ENCODE results near the gene SNHG17. TPM values are rescaled to one million over a fixed set of nuclear protein-coding genes. Genes with fewer than 3 reads are reported as not detected.
"Not testable (repeated sequence)": the region's sequence is repeated elsewhere in the genome, so short reads cannot be mapped to it uniquely, and the experiment has no call there.

The SNHG17 gene
- total RNA-seq, 2 donors from 2014 or later = 8.9 to 38.9 TPM

- TF ChIP-seq CTCF (IDR thresholded peaks at IDR 0.05) = no peak
- no peaks in the 10 kb centered on the region for H3K9me3 ChIP-seq
- DNase-seq (ENCODE audit: low spot score) (no peak), ATAC-seq (ENCODE audit: insufficient number of reproducible peaks, low FRiP score, low read depth) (peak; percentile 13)
- no peaks in the 10 kb centered on the region for H3K27me3 ChIP-seq (replicated peaks; ENCODE audit: insufficient read depth)
- no peaks in the 10 kb centered on the region for H3K36me3 ChIP-seq
- H3K4me1 ChIP-seq (ENCODE audit: control insufficient read depth in 1 of 2, low read depth in 2 of 2) = peaks cover 14 to 28% of the 10 kb centered on the region in 2 donors
- H3K27ac ChIP-seq = peak overlapping the region; percentile 61 to 93
- peak overlapping the region; percentile 93 for H3K4me3 ChIP-seq
Observed at GRCh38 chr20:38471987-38472512, 36.9 kb upstream of the SNHG17 start.

- no peak for ATAC-seq (ENCODE audit: insufficient number of reproducible peaks, low FRiP score, low read depth)
- DNase-seq (ENCODE audit: low spot score) = no peak
- H3K4me1 ChIP-seq (ENCODE audit: control insufficient read depth in 1 of 2, low read depth in 2 of 2) = peaks cover 14 to 28% of the 10 kb centered on the region in 2 donors
- H3K27me3 ChIP-seq (replicated peaks; ENCODE audit: insufficient read depth) = no peaks in the 10 kb centered on the region
- H3K27ac ChIP-seq = peak overlapping the region in 1 of 2 donors; percentile 61
- no peak for TF ChIP-seq CTCF (IDR thresholded peaks at IDR 0.05)
- H3K36me3 ChIP-seq = no peaks in the 10 kb centered on the region
- no peak overlapping the region for H3K4me3 ChIP-seq
- no peaks in the 10 kb centered on the region for H3K9me3 ChIP-seq
Observed at GRCh38 chr20:38471245-38471644, 36.1 kb upstream of the SNHG17 start.

GRCh38 chr20:38466983-38467382 is 31.9 kb upstream of the SNHG17 start:
- Histone ChIP-seq H3K27ac (no peak overlapping the region), H3K27me3 (replicated peaks; ENCODE audit: insufficient read depth) (no peaks in the 10 kb centered on the region), H3K9me3 (no peaks in the 10 kb centered on the region), H3K4me3 (no peak overlapping the region), H3K4me1 (ENCODE audit: control insufficient read depth in 1 of 2, low read depth in 2 of 2) (no peaks in the 10 kb centered on the region), H3K36me3 (no peaks in the 10 kb centered on the region)
- TF ChIP-seq CTCF (IDR thresholded peaks at IDR 0.05) = no peak
- DNase-seq (ENCODE audit: low spot score) = no peak
- ATAC-seq (ENCODE audit: insufficient number of reproducible peaks, low FRiP score, low read depth) = no peak

- ATAC-seq (ENCODE audit: insufficient number of reproducible peaks, low FRiP score, low read depth) (no peak), DNase-seq (ENCODE audit: low spot score) (no peak)
- Histone ChIP-seq H3K4me3 (no peak overlapping the region), H3K4me1 (ENCODE audit: control insufficient read depth in 1 of 2, low read depth in 2 of 2) (no peaks in the 10 kb centered on the region), H3K27me3 (replicated peaks; ENCODE audit: insufficient read depth) (no peaks in the 10 kb centered on the region), H3K36me3 (no peaks in the 10 kb centered on the region), H3K9me3 (no peaks in the 10 kb centered on the region), H3K27ac (no peak overlapping the region)
- no peak for TF ChIP-seq CTCF (IDR thresholded peaks at IDR 0.05)
Observed at GRCh38 chr20:38466171-38466570, 31.0 kb upstream of the SNHG17 start.

GRCh38 chr20:38461569-38461968 is 26.4 kb upstream of the SNHG17 start:
- ATAC-seq (ENCODE audit: insufficient number of reproducible peaks, low FRiP score, low read depth); H3K4me3 ChIP-seq; H3K36me3 ChIP-seq; H3K4me1 ChIP-seq (ENCODE audit: control insufficient read depth in 1 of 2, low read depth in 2 of 2); H3K27me3 ChIP-seq (replicated peaks; ENCODE audit: insufficient read depth); H3K27ac ChIP-seq; DNase-seq (ENCODE audit: low spot score); H3K9me3 ChIP-seq: not testable (repeated sequence)

GRCh38 chr20:38461167-38461566 is 26.0 kb upstream of the SNHG17 start:
- not testable (repeated sequence) for H3K9me3 ChIP-seq; H3K27me3 ChIP-seq (replicated peaks; ENCODE audit: insufficient read depth); H3K4me3 ChIP-seq; DNase-seq (ENCODE audit: low spot score); H3K36me3 ChIP-seq; ATAC-seq (ENCODE audit: insufficient number of reproducible peaks, low FRiP score, low read depth); H3K4me1 ChIP-seq (ENCODE audit: control insufficient read depth in 1 of 2, low read depth in 2 of 2); H3K27ac ChIP-seq

GRCh38 chr20:38460631-38461030 is 25.5 kb upstream of the SNHG17 start:
- H3K36me3 ChIP-seq; DNase-seq (ENCODE audit: low spot score); H3K4me3 ChIP-seq; H3K4me1 ChIP-seq (ENCODE audit: control insufficient read depth in 1 of 2, low read depth in 2 of 2); H3K27me3 ChIP-seq (replicated peaks; ENCODE audit: insufficient read depth); ATAC-seq (ENCODE audit: insufficient number of reproducible peaks, low FRiP score, low read depth); H3K27ac ChIP-seq; H3K9me3 ChIP-seq: not testable (repeated sequence)

All from thoracic aorta (tissue), 2 donors.